ENCODE measurements around the gene PHLDA1.

GRCh38 chr12:76020731-76021672, 10.6 kb downstream of the PHLDA1 start:
- TF ChIP-seq CTCF (IDR thresholded peaks at IDR 0.05) (no peak), E2F5 (CRISPR knock-in tag; IDR thresholded peaks at IDR 0.05) (no peak), ATF3 (CRISPR knock-in tag; conservative IDR thresholded peaks at IDR 0.05) (no peak), MAX (CRISPR knock-in tag; IDR thresholded peaks at IDR 0.05) (no peak), ELF4 (CRISPR knock-in tag; IDR thresholded peaks at IDR 0.05; ENCODE audit: low read depth) (no peak), CBFB (CRISPR knock-in tag; IDR thresholded peaks at IDR 0.05; ENCODE audit: low read depth) (no peak), SP1 (CRISPR knock-in tag; conservative IDR thresholded peaks at IDR 0.05) (no peak), FOXP1 (CRISPR knock-in tag; IDR thresholded peaks at IDR 0.05; ENCODE audit: borderline replicate concordance) (no peak), PRDM15 (CRISPR knock-in tag; IDR thresholded peaks at IDR 0.05) (no peak), USF1 (CRISPR knock-in tag; IDR thresholded peaks at IDR 0.05) (no peak), ATF2 (CRISPR knock-in tag; IDR thresholded peaks at IDR 0.05; ENCODE audit: borderline replicate concordance, low read depth) (no peak)

Measured in WTC11 (cell line).